ENCODE data around the gene CISTR.

Gene CISTR

GRCh38 chr12:53754188-53754585, 2.4 kb upstream of the CISTR start:
- no peak overlapping the region for H3K27ac ChIP-seq
- no peak for DNase-seq (ENCODE audit: low spot score)
- no peak for TF ChIP-seq CTCF (conservative IDR thresholded peaks at IDR 0.05; ENCODE audit: low read depth)
- ChIA-PET CTCF (no interaction called here), POLR2A (ENCODE audit: low non-redundant PET) (no interaction called here)

GRCh38 chr12:53752621-53753020, 842 bp upstream of the CISTR start:
- POLR2A ChIA-PET (ENCODE audit: low non-redundant PET), result no interaction called here

GRCh38 chr12:53752192-53752601, 418 bp upstream of the CISTR start:
- POLR2A ChIA-PET (ENCODE audit: low non-redundant PET), result no interaction called here

More at GRCh38 chr12:53752621-53753020, 842 bp upstream of the CISTR start:
- no peak for TF ChIP-seq CTCF (conservative IDR thresholded peaks at IDR 0.05; ENCODE audit: low read depth)
- H3K27ac ChIP-seq, result no peak overlapping the region
- DNase-seq (ENCODE audit: low spot score), result no peak
- CTCF ChIA-PET, result interaction anchor here (0.5 to 1.5 kb wide), 3 partner anchors 9 to 448 kb away, joined by 3 to 7 read pairs (median 3); no protein-coding TSS in a partner anchor

GRCh38 chr12:53750812-53751335, 905 bp downstream of the CISTR start:
- no peak for TF ChIP-seq CTCF (conservative IDR thresholded peaks at IDR 0.05; ENCODE audit: low read depth)
- ChIA-PET POLR2A (ENCODE audit: low non-redundant PET) (no interaction called here), CTCF (no interaction called here)
- no peak overlapping the region for H3K27ac ChIP-seq
- no peak for DNase-seq (ENCODE audit: low spot score)

More at GRCh38 chr12:53752192-53752601, 418 bp upstream of the CISTR start:
- no peak overlapping the region for H3K27ac ChIP-seq
- no peak for TF ChIP-seq CTCF (conservative IDR thresholded peaks at IDR 0.05; ENCODE audit: low read depth)
- CTCF ChIA-PET, result interaction anchor here (0.9 to 1.5 kb wide), 2 partner anchors 9 to 449 kb away, joined by 3 to 7 read pairs; no protein-coding TSS in a partner anchor
- DNase-seq (ENCODE audit: low spot score), result no peak

GRCh38 chr12:53749986-53750811, 1.6 kb downstream of the CISTR start:
- CTCF ChIA-PET, result interaction anchor here (0.6 kb wide), 1 partner anchor 15 kb away, joined by 3 read pairs; no protein-coding TSS in a partner anchor
- POLR2A ChIA-PET (ENCODE audit: low non-redundant PET), result no interaction called here
- no peak overlapping the region for H3K27ac ChIP-seq

More at GRCh38 chr12:53749986-53750811, 1.6 kb downstream of the CISTR start:
- no peak for DNase-seq (ENCODE audit: low spot score)
- no peak for TF ChIP-seq CTCF (conservative IDR thresholded peaks at IDR 0.05; ENCODE audit: low read depth)

Measured in RWPE1 (cell line).